Epithelial cell of esophagus (primary cell): ENCODE data around the gene SUN2.
A peak's percentile ranks its signal among the peaks of the same experiment; 100 is the strongest.

ENCODE experiments used
- DNase-seq: peaks from one replicate; pipeline ENCODE4 v3.0.0; 2010; ENCODE audit warnings: low read depth
- H3K4me3 ChIP-seq: 2 replicates; pipeline ENCODE4 v1.5.1; 2011; ENCODE audit warnings: mild to moderate bottlenecking, low read length, control low read depth
- TF ChIP-seq, protein P1 (sequence below): IDR thresholded peaks from 2 replicates; pipeline ENCODE4 v1.5.1; 2011; ENCODE audit warnings: low read depth, mild to moderate bottlenecking, low read length, control low read depth, inconsistent platforms; ENCODE audit not compliant: insufficient read depth; ENCODE audit errors: missing control alignments

Gene SUN2

DNA sequence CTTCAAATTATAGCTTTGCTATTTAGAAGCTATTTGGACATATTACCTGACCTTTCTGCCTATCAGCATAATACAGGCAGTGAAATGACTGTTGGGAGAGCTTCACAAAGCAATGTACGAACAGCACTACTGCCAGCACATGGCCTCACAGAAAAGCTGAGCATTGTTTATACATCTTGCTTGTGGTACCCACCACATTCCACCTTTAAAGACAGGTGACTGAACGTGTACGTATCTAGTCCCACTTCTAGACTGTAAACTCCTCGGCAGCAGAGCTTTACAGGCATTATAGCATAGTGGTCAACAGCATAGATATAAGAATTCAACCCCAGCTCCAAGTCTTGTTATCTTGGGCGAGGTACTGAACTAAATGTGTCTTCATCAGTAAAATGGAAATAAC is 56.7 kb downstream of the SUN2 start:
- TF ChIP-seq, protein P1, sequence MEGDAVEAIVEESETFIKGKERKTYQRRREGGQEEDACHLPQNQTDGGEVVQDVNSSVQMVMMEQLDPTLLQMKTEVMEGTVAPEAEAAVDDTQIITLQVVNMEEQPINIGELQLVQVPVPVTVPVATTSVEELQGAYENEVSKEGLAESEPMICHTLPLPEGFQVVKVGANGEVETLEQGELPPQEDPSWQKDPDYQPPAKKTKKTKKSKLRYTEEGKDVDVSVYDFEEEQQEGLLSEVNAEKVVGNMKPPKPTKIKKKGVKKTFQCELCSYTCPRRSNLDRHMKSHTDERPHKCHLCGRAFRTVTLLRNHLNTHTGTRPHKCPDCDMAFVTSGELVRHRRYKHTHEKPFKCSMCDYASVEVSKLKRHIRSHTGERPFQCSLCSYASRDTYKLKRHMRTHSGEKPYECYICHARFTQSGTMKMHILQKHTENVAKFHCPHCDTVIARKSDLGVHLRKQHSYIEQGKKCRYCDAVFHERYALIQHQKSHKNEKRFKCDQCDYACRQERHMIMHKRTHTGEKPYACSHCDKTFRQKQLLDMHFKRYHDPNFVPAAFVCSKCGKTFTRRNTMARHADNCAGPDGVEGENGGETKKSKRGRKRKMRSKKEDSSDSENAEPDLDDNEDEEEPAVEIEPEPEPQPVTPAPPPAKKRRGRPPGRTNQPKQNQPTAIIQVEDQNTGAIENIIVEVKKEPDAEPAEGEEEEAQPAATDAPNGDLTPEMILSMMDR: no peak
- no peak for DNase-seq
- H3K4me3 ChIP-seq: peak overlapping the region; percentile 69

DNA sequence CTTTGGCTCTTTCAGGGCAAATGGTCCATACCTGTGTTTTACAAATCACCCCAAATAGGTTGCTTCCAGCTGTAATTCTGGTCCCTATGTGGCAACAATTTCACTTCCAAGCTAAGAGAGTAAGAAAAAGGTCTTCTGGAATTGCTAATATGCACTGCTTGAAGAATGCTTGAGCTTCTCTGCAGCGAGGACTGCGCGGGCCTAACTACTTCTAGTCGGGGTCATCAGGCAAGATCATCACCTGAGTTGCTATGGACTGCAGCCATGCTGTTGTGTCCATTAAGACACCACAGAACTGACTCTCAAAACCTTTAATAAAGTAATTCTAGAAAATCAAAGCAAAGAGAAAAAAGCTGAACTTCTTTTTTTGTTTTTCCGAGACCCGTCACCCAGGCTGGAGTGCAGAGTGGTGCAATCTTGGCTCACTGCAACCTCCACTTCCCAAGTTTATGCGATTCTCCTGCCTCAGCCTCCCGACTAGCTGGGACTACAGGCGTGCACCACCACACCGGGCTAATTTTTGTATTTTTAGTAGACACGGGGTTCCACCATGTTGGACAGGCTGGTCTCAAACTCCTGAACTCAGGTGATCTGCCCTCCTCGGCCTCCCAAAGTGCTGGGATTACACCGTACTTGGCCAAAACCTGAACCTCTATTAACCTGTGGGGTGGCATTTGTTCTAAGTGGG is 57.2 kb downstream of the SUN2 start:
- DNase-seq: no peak
- H3K4me3 ChIP-seq: peak overlapping the region; percentile 5
- TF ChIP-seq, protein P1: no peak

DNA sequence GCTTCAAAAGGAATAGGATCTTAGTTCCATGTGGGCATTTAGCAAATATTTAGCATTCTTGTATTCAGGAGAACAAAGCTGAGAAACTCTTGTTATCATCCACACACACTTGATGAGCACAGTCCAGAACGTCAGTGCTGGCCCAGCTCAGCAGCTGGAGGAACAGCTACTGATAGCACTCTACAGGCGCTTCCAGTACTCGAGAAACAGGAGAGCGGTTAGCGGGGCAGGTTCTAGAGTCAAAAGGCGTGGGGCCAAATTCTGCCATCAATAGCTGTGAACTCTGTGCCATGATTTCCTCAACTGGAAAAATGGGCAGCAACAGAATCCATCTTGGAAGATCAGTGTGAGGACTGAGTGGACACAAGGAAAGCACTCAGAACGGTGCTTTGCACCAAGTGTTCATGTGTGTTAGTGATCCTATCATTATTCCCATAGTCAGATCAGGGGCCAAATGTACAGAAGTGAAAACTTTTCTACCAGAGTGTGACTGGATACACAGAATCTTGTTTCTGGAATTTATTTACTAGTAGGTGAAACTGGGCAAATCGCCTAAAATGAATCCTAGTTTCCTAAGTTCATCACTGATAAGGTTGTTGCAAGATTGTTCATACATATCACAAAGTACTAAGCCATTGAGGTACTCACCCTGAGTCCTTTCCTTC is 58.2 kb downstream of the SUN2 start:
- peak; percentile 28 for DNase-seq
- H3K4me3 ChIP-seq: no peak overlapping the region
- TF ChIP-seq, protein P1: no peak

DNA sequence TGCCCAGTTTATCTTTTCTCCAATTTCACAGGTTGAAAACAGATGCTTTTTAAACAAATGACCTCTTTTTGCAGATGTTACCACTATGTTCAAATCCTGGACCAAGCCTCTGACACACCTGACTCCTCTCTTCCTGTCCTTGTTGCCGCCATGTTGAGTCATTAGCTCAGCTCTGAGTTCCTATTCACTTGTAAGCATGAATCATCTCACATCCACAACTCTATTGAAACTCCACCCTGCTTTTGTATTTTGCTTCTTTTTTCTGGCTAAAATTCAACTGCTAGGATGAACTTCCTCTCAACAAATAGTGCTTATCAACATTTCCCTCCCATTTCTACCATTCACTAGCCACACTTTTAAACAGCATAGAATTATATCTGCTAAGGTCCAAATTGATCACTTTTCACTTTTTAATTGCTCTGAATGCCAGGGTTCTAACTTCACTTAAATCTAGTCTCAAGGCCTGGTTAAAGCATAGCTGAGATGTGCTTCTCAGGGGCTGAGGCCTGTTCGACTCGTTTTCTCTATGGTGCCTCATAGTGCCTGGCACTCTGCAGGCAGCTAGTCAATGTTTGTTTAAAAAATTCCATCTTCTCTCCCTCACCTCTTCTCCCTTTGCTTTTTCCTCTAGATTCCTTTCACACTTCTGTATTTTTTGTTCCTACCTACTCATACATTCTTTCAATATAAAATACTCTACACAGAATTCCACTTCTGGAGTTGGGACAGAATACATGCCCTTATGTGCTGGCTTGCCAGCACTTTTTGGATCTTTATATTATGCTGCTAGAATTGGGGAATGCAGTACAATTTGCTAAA is 59.0 kb downstream of the SUN2 start:
- H3K4me3 ChIP-seq: no peak overlapping the region
- TF ChIP-seq, protein P1: no peak
- DNase-seq: peak; percentile 94

DNA sequence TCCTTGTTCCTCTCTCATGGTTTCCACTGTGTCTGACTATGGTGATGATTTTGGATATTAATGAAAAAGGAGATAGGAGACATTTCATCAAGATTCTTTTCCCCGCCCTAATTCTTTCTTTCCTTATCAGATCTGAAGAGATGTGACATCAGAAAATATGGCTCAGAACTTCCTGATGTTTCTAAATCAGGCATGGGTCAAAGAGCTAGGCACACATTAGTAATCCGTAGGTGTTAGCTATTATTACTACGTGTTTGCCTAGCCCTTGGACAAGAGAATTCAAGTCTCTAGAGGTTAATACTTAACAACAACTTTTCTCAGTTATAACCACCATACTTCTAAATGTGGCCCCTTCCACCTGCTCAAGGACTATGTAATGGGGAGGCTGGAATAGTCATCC is 60.9 kb downstream of the SUN2 start:
- peak; percentile 66 for DNase-seq
- no peak overlapping the region for H3K4me3 ChIP-seq
- TF ChIP-seq, protein P1: no peak

DNA sequence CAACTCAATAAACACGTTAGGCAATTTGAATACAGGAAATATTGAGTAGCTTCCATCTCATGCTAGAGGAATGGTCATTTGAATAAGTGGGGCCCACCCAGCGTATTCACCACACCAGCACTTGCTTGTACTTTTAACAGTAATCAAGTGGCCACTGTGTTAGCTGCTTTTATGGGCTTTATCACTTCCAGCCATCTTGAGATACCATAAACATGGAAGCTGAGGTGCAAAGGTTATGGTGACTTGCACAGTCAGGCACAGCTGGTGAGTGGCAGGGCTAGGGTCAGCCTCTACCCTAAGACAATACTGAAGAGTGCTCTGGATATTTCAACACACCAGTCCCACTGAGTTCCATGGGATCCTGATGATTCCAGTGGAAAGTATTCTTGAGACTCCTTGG is 61.7 kb downstream of the SUN2 start:
- TF ChIP-seq, protein P1: no peak
- no peak overlapping the region for H3K4me3 ChIP-seq
- DNase-seq: no peak
